Stomach (tissue), 9 donors: ENCODE measurements around the gene COMMD1. TPM values are rescaled to one million over a fixed set of nuclear protein-coding genes. Genes with fewer than 3 reads are reported as not detected.
"Not testable (repeated sequence)": the region's sequence is repeated elsewhere in the genome, so short reads cannot be mapped to it uniquely, and the experiment has no call there.

Experiments
- DNase-seq, 2 donors: peaks; one replicate each; pipeline versions ENCODE4 v3.0.0 to v3.0.0-alpha.2; 2013 to 2019
- H3K27ac ChIP-seq, 5 donors: fragments of 200-600 bp in 4 of 5; sonication (generic) in 4 of 5; one replicate each; pipeline ENCODE4 v1.5.1; 2013 to 2019; ENCODE audit warnings: mild to moderate bottlenecking in 1 of 5, moderate library complexity in 1 of 5
- H3K27me3 ChIP-seq, 3 donors: fragments of 200-600 bp; sonication (generic); one replicate each; pipeline ENCODE4 v1.5.1; 2017 to 2019; ENCODE audit warnings: mixed run types in 1 of 3
- H3K36me3 ChIP-seq, 4 donors: fragments of 200-600 bp; sonication (generic); 1 replicate in 3 of 4; 2 replicates in 1 of 4; pipeline ENCODE4 v1.5.1; 2016 to 2019
- H3K4me1 ChIP-seq, 4 donors: fragments of 200-600 bp; sonication (generic); one replicate each; pipeline ENCODE4 v1.5.1; 2016 to 2019
- H3K4me3 ChIP-seq, 4 donors: fragments of 200-600 bp; sonication (generic) in 3 of 4; one replicate each; pipeline ENCODE4 v1.5.1; 2016 to 2019; ENCODE audit warnings: mild to moderate bottlenecking in 1 of 4
- H3K9me3 ChIP-seq, 4 donors: fragments of 200-600 bp; sonication (generic); one replicate each; pipeline ENCODE4 v1.5.1; 2016 to 2019
- EP300 ChIP-seq: sonication (generic); formaldehyde crosslinking; IDR thresholded peaks from one replicate; pipeline ENCODE4 v1.6.1; 2017; ENCODE audit warnings: antibody characterized with exemption
- POLR2A ChIP-seq, 4 donors: fragments of 450-650 bp; IDR thresholded peaks; one replicate each; pipeline ENCODE4 v1.6.1; 2016; ENCODE audit warnings: antibody characterized with exemption in 4 of 4, control low read depth in 2 of 4, mild to moderate bottlenecking in 1 of 4, moderate library complexity in 1 of 4
- POLR2AphosphoS5 ChIP-seq, 3 donors: sonication (generic); formaldehyde crosslinking; IDR thresholded peaks; one replicate each; pipeline ENCODE4 v1.6.1; 2016; ENCODE audit warnings: antibody characterized with exemption in 3 of 3
- WGBS, 5 donors: extraction: QIAGEN DNeasy Blood & Tissue Kit in 3 of 5; methylation state at CpG; one replicate each; pipeline versions ENCODE4 v1.1.5 to v1.1.7; 2013 to 2018; 5-methylcytosine and 5-hydroxymethylcytosine counted together
- intact Hi-C: fragments of 100-400 bp; cut with DNase I; formaldehyde crosslinking; loops from one replicate; pipeline ENCODE4 v1.15.1; 2023; ENCODE audit warnings: low total_unique reads
- polyA plus RNA-seq, 3 donors: library from polyadenylated mRNA; stranded (reverse); fragments of 200-250 nt; gene quantifications; one replicate each; pipeline ENCODE4 v1.2.3, GENCODE V29; 2013
- total RNA-seq, 5 donors: library from RNA; depleted of rRNA; stranded (reverse); fragments of >200 nt; gene quantifications; one replicate each; pipeline versions ENCODE4 v1.1.0 to v1.2.3, GENCODE V29; 2014 to 2016
- TF ChIP-seq, protein P1 (sequence below), 7 experiments: fragments of 450-650 bp in 4 of 7; fragments of 200-600 bp in 3 of 7; sonication (generic) in 3 of 7; IDR thresholded peaks; one replicate each; pipeline ENCODE4 v1.5.1; 2016 to 2019; ENCODE audit warnings: antibody characterized with exemption in 7 of 7, control low read depth in 2 of 7, mild to moderate bottlenecking in 1 of 7
- donor health status: healthy with polysubstance abuse.
- donor health status: Bipolar disorder and iron deficiency.
- donor health status: healthy.

The COMMD1 gene
- total and polyA plus RNA-seq, 8 donors = 12.1 to 155 (median 47.4) TPM

DNA sequence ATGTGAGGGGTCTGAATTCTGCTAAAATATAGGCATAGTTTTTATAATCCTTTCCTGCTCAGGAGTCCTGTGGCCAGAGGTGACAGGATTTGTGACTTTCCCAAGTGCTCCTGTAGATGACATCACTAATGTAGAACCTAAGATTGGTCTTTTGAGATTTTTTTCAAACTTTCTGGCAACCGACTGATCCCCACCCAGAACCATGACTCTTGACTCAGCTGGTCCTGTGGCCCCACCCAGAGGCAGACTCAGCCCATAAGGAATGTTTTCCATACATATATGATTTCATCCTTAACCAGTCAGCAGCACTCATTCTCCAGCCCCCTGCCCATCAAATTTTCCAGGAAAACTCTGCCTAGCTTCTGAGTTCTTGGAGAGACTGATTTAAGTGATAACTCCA, 46.8 kb downstream of the COMMD1 start:
- intact Hi-C loops = no loop called here
- DNase-seq = no peak
- H3K36me3 ChIP-seq = no peaks in the 10 kb centered on the region
- WGBS, 5 donors = 90 to 100% (median 98%) methylated on average over 1 of the region's 1 CpG
- peaks cover 0 to 9% (median 0%) of the 10 kb centered on the region in 4 donors for H3K9me3 ChIP-seq
- H3K4me3 ChIP-seq = no peak overlapping the region
- H3K27ac ChIP-seq = no peak overlapping the region
- no peaks in the 10 kb centered on the region for H3K27me3 ChIP-seq
- peaks cover 0 to 20% (median 5%) of the 10 kb centered on the region in 4 donors for H3K4me1 ChIP-seq
- TF ChIP-seq, protein P1, sequence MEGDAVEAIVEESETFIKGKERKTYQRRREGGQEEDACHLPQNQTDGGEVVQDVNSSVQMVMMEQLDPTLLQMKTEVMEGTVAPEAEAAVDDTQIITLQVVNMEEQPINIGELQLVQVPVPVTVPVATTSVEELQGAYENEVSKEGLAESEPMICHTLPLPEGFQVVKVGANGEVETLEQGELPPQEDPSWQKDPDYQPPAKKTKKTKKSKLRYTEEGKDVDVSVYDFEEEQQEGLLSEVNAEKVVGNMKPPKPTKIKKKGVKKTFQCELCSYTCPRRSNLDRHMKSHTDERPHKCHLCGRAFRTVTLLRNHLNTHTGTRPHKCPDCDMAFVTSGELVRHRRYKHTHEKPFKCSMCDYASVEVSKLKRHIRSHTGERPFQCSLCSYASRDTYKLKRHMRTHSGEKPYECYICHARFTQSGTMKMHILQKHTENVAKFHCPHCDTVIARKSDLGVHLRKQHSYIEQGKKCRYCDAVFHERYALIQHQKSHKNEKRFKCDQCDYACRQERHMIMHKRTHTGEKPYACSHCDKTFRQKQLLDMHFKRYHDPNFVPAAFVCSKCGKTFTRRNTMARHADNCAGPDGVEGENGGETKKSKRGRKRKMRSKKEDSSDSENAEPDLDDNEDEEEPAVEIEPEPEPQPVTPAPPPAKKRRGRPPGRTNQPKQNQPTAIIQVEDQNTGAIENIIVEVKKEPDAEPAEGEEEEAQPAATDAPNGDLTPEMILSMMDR (IDR thresholded peaks at IDR 0.05) = no peak
- no peak for TF ChIP-seq POLR2AphosphoS5 (IDR thresholded peaks at IDR 0.05)
- no peak for TF ChIP-seq EP300
- no peak for TF ChIP-seq POLR2A (IDR thresholded peaks at IDR 0.05)

DNA sequence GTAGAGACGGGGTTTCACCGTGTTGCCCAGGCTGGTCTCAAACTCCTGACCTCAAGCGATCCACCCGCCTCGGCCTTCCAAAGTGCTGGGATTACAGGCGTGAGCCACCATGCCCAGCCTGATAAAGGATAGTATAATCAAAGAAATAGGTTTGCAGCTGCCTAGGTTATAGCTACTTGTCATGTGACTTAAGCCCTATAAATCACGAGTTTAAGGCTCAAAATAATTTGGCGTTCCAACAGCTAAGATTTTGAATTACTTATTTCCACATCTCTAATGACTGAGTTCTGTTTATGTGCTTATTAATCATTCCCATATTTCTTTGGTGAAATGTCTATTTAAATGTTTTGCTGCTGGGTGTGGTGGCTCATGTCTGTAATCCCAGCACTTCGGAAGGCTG, 49.4 kb downstream of the COMMD1 start:
- WGBS, 5 donors = 87 to 95% (median 90%) methylated on average over 9 of the region's 9 CpGs
- H3K9me3 ChIP-seq, H3K27ac ChIP-seq, DNase-seq, H3K36me3 ChIP-seq, H3K4me3 ChIP-seq, H3K27me3 ChIP-seq, intact Hi-C loops: not testable (repeated sequence)
- peaks cover 0 to 17% (median 7%) of the 10 kb centered on the region in 4 donors for H3K4me1 ChIP-seq

DNA sequence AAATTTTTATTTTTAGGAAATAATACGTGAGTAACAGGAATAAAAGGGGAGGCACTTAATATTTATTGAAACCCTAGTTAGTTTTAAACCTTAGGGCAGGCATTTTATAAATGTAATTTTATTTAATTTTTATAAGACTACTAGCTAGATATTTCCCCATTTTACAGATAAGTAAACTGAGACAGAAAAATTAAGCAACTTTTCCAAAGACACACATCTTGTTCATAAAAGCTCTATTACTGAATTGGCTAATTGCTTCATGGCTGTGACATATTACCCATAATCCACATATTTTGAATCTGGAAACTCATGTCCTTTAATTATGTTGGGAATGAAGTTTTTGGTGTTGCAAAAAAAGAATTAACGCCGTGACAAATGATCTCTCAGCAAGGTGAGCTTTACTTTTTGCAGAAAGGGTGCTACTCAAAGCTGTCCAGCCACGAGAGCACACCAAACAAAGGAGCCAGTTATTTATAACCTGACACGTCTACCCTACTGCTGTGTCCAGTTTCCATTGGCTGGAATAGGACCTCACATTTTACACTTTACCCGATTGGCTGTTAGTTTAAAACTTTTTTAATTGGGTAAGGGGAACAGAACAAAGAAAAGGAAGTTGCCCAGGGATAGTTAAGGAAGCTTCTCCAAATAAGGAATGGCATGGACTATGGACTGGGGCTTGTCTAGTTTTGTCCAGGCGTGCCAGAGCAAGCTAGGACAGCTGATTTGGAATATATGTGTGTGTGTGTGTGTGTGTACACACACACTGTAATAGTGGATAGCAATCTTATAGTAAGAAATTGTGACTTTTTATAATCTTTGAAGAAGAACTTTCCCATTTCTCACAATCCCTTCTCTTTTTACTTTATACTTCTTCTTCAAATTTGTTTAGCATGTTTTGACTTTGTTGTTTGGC, 54.2 kb downstream of the COMMD1 start:
- intact Hi-C loops = no loop called here
- Histone ChIP-seq H3K4me3 (no peak overlapping the region), H3K36me3 (no peaks in the 10 kb centered on the region), H3K27me3 (no peaks in the 10 kb centered on the region), H3K4me1 (peaks cover 0 to 18% (median 6%) of the 10 kb centered on the region in 4 donors), H3K9me3 (peaks cover 0 to 4% (median 0%) of the 10 kb centered on the region in 4 donors), H3K27ac (no peak overlapping the region)
- TF ChIP-seq, protein P1 (IDR thresholded peaks at IDR 0.05) = no peak
- TF ChIP-seq POLR2AphosphoS5 (IDR thresholded peaks at IDR 0.05) (no peak), EP300 (no peak), POLR2A (IDR thresholded peaks at IDR 0.05) (no peak)
- 87 to 95% (median 91%) methylated on average over 7 of the region's 7 CpGs for WGBS, 5 donors
- no peak for DNase-seq

DNA sequence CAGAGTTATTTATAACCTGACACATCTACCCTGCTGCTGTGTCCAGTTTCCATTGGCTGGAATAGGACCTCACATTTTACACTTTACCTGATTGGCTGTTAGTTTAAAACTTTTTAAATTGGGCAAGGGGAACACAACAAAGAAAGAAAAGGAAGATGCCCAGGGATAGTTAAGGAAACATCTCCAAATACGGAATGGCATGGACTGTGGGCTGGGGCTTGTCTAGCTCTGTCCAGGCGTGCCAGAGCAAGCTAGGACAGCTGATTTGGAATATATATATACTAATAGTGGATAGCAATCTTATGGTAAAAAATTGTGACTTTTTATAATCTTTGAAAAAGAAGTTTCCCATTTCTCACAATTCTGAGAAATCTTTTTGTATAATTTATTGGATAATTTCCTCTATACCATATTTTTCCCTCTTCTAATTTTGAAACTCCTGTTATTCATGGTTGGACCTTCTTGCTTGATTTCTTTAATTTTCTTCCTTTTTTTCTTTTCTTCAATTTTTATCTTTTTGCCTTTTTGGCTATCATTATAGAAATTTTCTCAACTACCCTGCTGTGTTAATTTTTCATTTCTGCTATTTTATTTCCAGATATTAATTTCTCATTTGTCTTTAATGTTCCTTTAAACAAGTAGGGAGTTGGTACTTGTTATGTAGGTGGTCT, 55.9 kb downstream of the COMMD1 start:
- Histone ChIP-seq H3K27ac (no peak overlapping the region), H3K4me3 (no peak overlapping the region), H3K36me3 (no peaks in the 10 kb centered on the region), H3K9me3 (peaks cover 0 to 4% (median 0%) of the 10 kb centered on the region in 4 donors), H3K4me1 (peaks cover 0 to 24% (median 10%) of the 10 kb centered on the region in 4 donors), H3K27me3 (no peaks in the 10 kb centered on the region)
- intact Hi-C loops = no loop called here
- TF ChIP-seq POLR2AphosphoS5 (IDR thresholded peaks at IDR 0.05) (no peak), POLR2A (IDR thresholded peaks at IDR 0.05) (no peak), EP300 (no peak)
- TF ChIP-seq, protein P1 (IDR thresholded peaks at IDR 0.05) = no peak
- 91 to 100% (median 98%) methylated on average over 2 of the region's 2 CpGs for WGBS, 5 donors
- DNase-seq = no peak
